ENCODE data around the gene KIF26A. TPM values are rescaled to one million over a fixed set of nuclear protein-coding genes. Genes with fewer than 3 reads are reported as not detected.

Gene KIF26A
- total RNA-seq, 4 donors from 2014 or later, result 0.74 to 7.3 (median 2.4) TPM

DNA sequence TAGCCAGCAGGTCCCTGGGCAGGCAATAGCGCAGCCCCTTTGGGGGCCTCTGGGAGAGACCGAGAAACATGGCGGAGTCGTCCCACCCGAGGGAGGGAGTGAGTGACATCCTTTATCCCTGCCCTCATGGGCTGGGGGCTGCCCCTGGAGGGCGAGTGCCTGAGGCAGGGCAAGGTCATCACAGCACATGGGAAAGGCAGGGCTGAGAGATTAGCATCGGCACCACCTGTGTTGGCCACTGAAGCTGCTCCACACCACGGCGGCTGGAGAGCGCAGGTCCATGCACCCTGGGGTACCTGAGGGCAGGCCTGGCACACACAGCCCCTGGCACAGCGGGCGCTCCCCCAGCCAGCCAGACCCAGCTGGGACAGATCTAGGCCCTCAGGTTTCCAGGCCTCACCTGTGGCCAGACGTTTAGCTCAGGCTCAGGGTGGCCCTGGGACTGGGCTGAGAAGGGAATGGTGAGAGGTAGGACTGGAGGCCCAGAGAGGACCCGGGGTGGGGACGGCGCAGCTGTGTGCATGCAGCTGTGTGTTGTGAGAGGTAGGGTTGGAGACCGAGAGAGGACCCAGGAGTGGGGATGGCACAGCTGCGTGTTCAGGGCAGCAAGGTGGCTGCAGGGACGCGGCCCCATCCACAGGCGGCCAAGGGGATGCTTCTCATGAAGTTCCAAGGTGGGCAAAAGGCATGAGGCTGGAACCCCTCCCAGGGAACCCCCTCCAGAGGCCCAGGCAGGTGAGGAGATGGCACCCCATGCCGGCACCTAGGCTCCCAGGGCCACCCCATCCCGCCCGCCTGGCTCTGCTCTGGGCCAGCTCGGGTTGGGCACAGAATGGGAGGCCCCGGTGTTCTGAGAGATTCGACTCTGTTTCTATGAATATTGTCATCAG lies 74.1 kb downstream of the KIF26A start:
- DNase-seq (ENCODE audit: low spot score), result no peak
- TF ChIP-seq, protein P1, sequence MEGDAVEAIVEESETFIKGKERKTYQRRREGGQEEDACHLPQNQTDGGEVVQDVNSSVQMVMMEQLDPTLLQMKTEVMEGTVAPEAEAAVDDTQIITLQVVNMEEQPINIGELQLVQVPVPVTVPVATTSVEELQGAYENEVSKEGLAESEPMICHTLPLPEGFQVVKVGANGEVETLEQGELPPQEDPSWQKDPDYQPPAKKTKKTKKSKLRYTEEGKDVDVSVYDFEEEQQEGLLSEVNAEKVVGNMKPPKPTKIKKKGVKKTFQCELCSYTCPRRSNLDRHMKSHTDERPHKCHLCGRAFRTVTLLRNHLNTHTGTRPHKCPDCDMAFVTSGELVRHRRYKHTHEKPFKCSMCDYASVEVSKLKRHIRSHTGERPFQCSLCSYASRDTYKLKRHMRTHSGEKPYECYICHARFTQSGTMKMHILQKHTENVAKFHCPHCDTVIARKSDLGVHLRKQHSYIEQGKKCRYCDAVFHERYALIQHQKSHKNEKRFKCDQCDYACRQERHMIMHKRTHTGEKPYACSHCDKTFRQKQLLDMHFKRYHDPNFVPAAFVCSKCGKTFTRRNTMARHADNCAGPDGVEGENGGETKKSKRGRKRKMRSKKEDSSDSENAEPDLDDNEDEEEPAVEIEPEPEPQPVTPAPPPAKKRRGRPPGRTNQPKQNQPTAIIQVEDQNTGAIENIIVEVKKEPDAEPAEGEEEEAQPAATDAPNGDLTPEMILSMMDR (IDR thresholded peaks at IDR 0.05), result no peak

DNA sequence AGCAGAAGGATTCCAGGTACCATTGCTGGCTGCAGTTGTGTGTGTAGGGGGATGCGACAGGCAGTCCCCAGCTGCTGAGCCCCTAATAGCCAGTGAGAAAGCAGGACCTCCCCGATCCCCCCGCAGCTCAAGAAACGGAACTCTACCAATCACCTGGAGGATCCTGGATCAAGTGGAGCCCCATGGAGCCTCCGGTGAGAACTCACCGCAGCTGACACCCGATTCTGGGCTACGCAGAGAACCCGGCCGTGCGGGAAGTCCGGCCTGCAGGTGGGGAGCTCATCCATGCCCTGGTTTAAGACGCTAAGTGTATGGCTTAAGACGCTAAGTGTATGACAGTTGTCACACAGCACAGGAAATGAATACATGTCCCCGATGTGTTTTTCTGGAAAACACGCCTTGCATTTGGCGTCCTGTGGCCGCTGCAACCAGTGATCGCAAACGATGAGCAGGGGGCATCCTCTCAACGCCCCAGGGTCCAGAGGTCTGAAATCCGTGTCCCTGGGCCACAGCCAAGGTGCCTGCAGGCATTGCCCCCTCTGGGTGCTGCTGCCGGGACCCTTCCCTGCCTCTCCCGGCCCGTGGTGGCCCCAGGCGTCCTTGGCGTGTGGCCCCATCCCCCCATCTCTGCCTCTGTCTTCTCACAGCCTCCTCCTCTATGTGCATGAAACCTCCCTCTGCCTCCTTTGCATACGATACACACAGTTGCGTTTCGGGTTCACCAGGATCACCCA lies 75.1 kb downstream of the KIF26A start:
- DNase-seq (ENCODE audit: low spot score) (no peak), ATAC-seq (ENCODE audit: low FRiP score) (no peak)
- TF ChIP-seq, protein P1 (IDR thresholded peaks at IDR 0.05), result no peak

More for the DNA sequence above, 74.1 kb downstream of the KIF26A start:
- no peak for ATAC-seq (ENCODE audit: low FRiP score)

DNA sequence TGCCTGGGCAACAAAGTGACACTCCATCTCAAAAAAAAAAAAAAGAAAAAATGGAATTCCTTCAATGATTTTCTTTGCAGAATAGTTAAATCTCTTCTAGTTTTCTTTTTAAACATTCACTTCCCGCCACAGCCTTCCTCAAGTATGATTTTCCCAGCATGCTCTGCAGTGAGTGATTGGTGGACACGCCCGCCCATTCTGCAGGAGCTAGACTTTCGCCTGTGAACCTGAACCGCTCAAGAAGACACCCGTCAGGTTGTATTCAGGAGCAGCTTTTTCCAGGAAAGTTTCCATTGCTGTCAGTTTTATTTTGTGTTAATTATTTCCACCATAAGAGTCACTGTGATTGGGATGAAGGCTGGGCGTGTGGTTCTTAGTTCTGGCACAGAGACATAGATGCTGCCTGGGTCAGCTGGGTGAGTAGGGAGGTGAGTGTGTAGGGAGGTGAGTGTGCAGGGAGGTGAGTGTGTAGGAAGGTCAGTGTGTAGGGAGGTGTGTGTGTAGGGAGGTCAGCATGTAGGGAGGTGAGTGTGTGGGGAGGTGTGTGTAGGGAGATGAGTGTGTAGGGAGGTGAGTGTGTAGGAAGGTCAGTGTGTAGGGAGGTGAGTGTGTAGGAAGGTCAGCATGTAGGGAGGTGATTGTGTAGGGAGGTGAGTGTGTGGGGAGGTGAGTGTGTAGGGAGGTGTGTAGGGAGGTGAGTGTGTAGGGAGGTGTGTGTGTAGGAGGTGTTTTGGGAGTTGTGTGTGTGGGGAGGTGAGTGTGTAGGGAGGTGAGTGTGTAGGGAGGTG lies 76.2 kb downstream of the KIF26A start:
- ATAC-seq (ENCODE audit: low FRiP score), result no peak
- TF ChIP-seq, protein P1 (IDR thresholded peaks at IDR 0.05), result no peak
- no peak for DNase-seq (ENCODE audit: low spot score)

DNA sequence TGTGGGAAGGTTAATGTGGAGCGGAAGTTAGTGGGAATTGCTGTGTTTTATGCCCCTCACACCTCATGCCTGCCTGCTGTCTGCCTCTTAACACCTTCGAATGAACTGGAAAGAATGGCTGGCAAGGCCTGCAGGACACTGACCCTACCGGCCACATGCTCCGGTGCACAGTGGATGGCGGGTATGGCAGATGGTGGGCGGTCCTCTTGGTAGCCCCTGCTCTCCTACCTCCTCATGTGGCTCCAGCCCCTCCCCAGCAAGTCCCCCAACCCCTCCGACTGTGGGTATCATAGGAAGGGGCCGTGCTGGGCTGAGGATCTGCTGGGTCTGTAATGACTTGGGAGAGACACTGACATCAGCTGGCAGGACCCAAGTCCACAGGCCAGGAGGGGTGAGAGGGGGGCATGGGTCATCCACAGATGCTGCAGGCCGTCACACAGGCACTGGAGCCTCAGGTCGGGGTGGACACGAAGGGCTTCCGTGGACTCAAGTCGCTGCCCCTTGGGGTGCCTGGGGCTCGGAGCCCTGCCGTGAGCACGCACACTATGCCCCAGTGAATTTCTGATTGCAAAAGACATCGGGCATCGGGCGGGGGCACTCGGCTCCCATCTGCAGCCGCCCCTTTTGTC lies 77.4 kb downstream of the KIF26A start:
- DNase-seq (ENCODE audit: low spot score) (no peak), ATAC-seq (ENCODE audit: low FRiP score) (no peak)
- TF ChIP-seq, protein P1 (IDR thresholded peaks at IDR 0.05), result no peak

DNA sequence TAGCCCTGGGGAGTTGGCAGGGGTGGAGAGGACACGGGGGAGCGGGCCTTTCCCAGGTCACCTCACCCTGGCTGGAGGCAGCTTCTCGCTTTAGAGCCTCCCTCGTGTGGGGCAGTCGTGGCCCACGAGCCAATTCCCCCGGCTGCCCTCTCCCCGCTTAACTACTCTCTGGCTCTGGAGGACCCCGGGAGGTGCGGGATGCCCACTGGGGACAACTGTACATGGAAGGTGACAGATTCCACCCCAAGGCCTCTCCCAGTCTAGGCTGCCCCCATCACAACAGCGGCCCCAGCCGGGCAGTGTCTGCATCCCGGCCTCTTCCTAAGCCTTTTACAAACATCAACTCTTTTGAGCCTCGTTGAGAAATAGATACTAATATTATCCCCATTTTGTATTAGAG lies 78.1 kb downstream of the KIF26A start:
- ATAC-seq (ENCODE audit: low FRiP score), result no peak
- no peak for DNase-seq (ENCODE audit: low spot score)
- TF ChIP-seq, protein P1 (IDR thresholded peaks at IDR 0.05), result no peak
